Ovary (tissue), 3 donors: ENCODE measurements around the gene ATG2B.

Experiments
- POLR2A ChIP-seq: fragments of 450-650 bp; IDR thresholded peaks from one replicate; pipeline ENCODE4 v1.6.1; 2017; ENCODE audit warnings: antibody characterized with exemption, mild to moderate bottlenecking, moderate library complexity
- TF ChIP-seq, protein P1 (sequence below), 3 donors: fragments of 450-650 bp in 2 of 3; fragments of 200-600 bp in 1 of 3; IDR thresholded peaks; one replicate each; pipeline versions ENCODE4 v1.5.1 to v1.8.0; 2016 to 2022; ENCODE audit warnings: antibody characterized with exemption in 3 of 3, mild to moderate bottlenecking in 1 of 3
- donor health status: DM: no; HTN: no; CAD: no.

DNA sequence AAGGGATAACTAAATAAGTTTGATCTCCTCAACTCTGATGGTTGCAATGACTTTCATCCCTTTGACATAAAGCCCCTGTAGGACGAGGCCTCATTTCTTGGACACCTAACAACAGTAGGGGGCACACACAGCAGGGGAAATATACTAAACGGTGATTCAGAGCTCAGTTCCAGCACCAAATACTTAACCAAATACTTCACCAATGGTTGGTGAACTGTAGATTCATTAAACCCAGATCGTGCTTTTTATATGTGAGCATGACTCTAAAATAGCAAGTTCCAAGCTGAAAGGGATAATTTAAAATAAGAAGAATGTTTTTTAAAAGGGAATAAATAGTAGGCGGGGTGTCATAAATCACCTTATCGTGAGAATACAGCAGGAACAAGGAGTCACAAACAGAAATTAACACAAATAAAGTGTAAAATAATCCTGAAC, 53.2 kb downstream of the ATG2B start:
- TF ChIP-seq, protein P1, sequence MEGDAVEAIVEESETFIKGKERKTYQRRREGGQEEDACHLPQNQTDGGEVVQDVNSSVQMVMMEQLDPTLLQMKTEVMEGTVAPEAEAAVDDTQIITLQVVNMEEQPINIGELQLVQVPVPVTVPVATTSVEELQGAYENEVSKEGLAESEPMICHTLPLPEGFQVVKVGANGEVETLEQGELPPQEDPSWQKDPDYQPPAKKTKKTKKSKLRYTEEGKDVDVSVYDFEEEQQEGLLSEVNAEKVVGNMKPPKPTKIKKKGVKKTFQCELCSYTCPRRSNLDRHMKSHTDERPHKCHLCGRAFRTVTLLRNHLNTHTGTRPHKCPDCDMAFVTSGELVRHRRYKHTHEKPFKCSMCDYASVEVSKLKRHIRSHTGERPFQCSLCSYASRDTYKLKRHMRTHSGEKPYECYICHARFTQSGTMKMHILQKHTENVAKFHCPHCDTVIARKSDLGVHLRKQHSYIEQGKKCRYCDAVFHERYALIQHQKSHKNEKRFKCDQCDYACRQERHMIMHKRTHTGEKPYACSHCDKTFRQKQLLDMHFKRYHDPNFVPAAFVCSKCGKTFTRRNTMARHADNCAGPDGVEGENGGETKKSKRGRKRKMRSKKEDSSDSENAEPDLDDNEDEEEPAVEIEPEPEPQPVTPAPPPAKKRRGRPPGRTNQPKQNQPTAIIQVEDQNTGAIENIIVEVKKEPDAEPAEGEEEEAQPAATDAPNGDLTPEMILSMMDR (IDR thresholded peaks at IDR 0.05): no peak
- TF ChIP-seq POLR2A: no peak
